GM21447 (cell line): ENCODE results near the gene BYSL.
A peak's percentile ranks its signal among the peaks of the same experiment; 100 is the strongest.

Experiments
- ATAC-seq: cut with Tn5 transposase; IDR thresholded peaks from one replicate; pipeline ENCODE4 v1.9.1; 2021; ENCODE audit not compliant: unreplicated experiment

Gene BYSL

DNA sequence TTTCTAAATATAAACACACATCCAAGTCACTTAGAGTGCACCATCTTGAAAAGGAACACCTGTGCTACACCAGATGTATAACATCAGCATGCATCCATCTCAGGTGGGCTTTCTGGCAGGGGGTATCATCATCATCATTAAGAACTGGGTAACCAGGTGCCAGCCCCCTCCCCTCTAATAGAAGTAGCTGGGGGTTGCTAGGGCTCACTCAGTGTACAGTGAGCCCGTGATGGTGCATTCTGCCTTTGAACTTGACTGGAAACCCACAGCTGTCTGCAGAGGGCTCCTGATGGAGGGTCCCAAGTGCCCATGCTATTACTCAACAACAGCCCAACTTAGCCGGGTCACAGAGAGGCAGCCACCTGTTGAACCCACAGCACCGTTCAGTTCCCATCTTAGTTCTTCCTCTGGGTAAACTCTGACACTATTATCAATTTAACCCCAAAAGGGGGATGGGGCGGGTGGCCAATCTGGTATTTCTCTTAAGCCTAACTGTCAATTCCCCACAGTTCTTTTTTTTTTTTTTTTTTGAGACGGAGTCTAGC, 53.1 kb downstream of the BYSL start:
- no peak for ATAC-seq

DNA sequence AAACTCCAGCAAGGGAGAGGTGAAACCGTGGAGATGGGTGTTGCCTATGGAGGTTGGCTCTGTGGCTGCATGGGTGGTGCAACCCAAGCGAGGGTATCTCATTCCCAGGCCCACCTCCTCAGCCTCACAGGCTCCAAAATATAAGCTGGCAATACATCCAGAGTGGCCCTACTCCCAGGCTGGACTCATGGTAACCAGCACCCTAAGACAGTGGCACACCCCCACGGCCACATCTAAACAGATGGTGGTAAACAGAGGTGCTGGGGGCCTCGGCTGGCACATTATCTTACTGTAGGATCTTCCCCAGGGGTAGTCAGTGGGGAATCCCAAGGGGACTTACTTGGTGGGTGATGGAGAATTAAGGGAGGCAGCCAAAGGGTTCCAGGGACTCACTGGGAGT, 54.0 kb downstream of the BYSL start:
- ATAC-seq: no peak

DNA sequence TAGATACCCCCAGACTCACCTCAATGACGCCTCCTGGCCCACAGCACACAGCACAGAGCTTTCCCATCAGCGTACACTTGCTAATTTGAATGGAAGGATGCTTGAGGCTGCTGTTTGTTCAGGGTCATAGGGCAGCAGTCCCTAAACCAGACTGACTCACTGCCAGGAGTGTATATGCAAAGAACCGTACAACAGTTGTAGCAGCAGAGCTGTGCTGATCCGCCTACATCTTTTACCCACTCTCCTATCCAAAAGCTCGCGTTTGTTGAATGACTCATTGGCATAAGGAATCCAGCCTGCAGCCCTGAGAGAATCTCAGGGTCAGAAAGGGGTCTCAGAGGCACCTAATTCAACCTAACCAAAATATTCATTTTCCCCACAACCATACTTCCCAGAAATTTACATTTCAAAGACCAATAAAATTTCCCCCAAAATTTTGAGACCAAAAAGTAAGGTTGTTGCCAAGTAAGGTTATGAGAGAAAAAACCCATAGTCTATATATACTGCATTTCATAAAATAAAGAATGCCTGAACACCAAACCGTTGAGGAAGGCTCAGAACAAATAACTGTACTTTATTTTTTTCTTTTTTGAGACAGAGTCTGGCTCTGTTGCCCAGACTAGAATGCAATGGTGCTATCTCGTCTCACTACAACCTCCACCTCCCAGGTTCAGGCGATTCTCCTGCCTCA, 55.6 kb downstream of the BYSL start:
- peak; percentile 51 for ATAC-seq
